Panc1 (cell line): Measurements from ENCODE around the gene SBK2. TPM values are rescaled to one million over a fixed set of nuclear protein-coding genes. Genes with fewer than 3 reads are reported as not detected.

Experiments used
- ATAC-seq: fragments of 200-7000 bp; cut with Tn5 transposase; 2 replicates; pipeline ENCODE4 v1.9.1; 2020; ENCODE audit warnings: mild to moderate bottlenecking, moderate library complexity
- BruUV-seq: library from RNA; stranded (reverse); fragments of 400-500 nt; replicated peaks from 2 replicates; lab custom pipeline; 2021; lab: Mats Ljungman, UMichigan
- CTCF ChIA-PET: fragments of 300-600 bp; sonication (Branson Sonifier 250); formaldehyde crosslinking; loops from one replicate; lab custom pipeline; 2022; ENCODE audit warnings: antibody characterized with exemption; lab: Charles Lee
- POLR2A ChIA-PET: fragments of 300-600 bp; sonication (Branson Sonifier 250); formaldehyde crosslinking; loops from one replicate; lab custom pipeline; 2022; ENCODE audit warnings: antibody characterized with exemption; lab: Charles Lee
- DNase-seq: peaks from one replicate; pipeline ENCODE4 v3.0.0-alpha.2; 2010; ENCODE audit warnings: low read depth, low spot score
- H3K27ac ChIP-seq: 2 replicates; pipeline ENCODE4 v1.5.1; 2011; ENCODE audit warnings: mild to moderate bottlenecking, low read length, inconsistent platforms
- H3K27me3 ChIP-seq: fragments of 200-500 bp; sonication (Bioruptor generic); 2 replicates; pipeline ENCODE4 v1.6.0; 2014; ENCODE audit warnings: low read length, inconsistent platforms; ENCODE audit not compliant: control insufficient read depth, insufficient read depth
- H3K36me3 ChIP-seq: fragments of 200-500 bp; sonication (Bioruptor generic); 2 replicates; pipeline ENCODE4 v1.5.1; 2014; ENCODE audit warnings: inconsistent platforms, mild to moderate bottlenecking, low read length, moderate library complexity; ENCODE audit not compliant: control insufficient read depth, insufficient read depth
- H3K4me1 ChIP-seq: 2 replicates; pipeline ENCODE4 v1.5.1; 2011; ENCODE audit warnings: inconsistent platforms, mild to moderate bottlenecking, low read length, moderate library complexity; ENCODE audit not compliant: control insufficient read depth, insufficient read depth
- H3K4me3 ChIP-seq, 2 experiments: 2 replicates each; pipeline ENCODE4 v1.5.1; 2011 to 2012; ENCODE audit warnings: low read depth in 2 of 2, low read length in 2 of 2, mild to moderate bottlenecking in 2 of 2, inconsistent platforms in 1 of 2, moderate library complexity in 1 of 2
- H3K9me3 ChIP-seq: fragments of 200-500 bp; sonication (Bioruptor generic); 2 replicates; pipeline ENCODE4 v1.5.1; 2014; ENCODE audit warnings: low read depth, mild to moderate bottlenecking, inconsistent platforms, low read length, moderate library complexity; ENCODE audit not compliant: control insufficient read depth, insufficient read depth
- POLR2AphosphoS5 ChIP-seq: IDR thresholded peaks from 2 replicates; pipeline ENCODE4 v1.6.1; 2012; ENCODE audit warnings: mild to moderate bottlenecking, low read depth, low read length, moderate library complexity
- SIN3A ChIP-seq: IDR thresholded peaks from 2 replicates; pipeline ENCODE4 v1.6.1; 2012; ENCODE audit warnings: low read depth, mild to moderate bottlenecking, low read length, moderate library complexity, borderline replicate concordance; ENCODE audit not compliant: insufficient read depth
- TCF7L2 ChIP-seq: IDR thresholded peaks from 2 replicates; pipeline ENCODE4 v1.6.1; 2011; ENCODE audit warnings: mild to moderate bottlenecking, low read depth, low read length, inconsistent platforms
- in situ Hi-C: cut with HindIII; loops from 2 replicates; pipeline ENCODE4 v1.10.0; 2016; ENCODE audit warnings: low sequenced_read_pairs, low pct_unique_long_range_greater_than_20kb
- intact Hi-C: fragments of 100-400 bp; cut with micrococcal nuclease; formaldehyde crosslinking; loops from one replicate; pipeline ENCODE4 v1.10.0; 2022; ENCODE audit not compliant: unreplicated experiment
- total RNA-seq: library from RNA; stranded (reverse); gene quantifications from one replicate; pipeline ENCODE4 v1.2.1, GENCODE V29; 2021; ENCODE audit not compliant: unreplicated experiment
- TF ChIP-seq, protein P1 (sequence below), 2 experiments: IDR thresholded peaks; 2 replicates each; pipeline ENCODE4 v1.6.1; 2011 to 2012; ENCODE audit warnings: low read depth in 2 of 2, control low read depth in 1 of 2, low read length in 1 of 2, mild to moderate bottlenecking in 1 of 2, moderate library complexity in 1 of 2; ENCODE audit not compliant: insufficient read depth in 1 of 2
- TF ChIP-seq, protein P2 (sequence below): fragments of 450-650 bp; IDR thresholded peaks from 2 replicates; pipeline ENCODE4 v1.5.1; 2017; ENCODE audit warnings: mild to moderate bottlenecking

Gene SBK2
- total RNA-seq, 1 experiment from 2014 or later = 0.69 TPM

DNA sequence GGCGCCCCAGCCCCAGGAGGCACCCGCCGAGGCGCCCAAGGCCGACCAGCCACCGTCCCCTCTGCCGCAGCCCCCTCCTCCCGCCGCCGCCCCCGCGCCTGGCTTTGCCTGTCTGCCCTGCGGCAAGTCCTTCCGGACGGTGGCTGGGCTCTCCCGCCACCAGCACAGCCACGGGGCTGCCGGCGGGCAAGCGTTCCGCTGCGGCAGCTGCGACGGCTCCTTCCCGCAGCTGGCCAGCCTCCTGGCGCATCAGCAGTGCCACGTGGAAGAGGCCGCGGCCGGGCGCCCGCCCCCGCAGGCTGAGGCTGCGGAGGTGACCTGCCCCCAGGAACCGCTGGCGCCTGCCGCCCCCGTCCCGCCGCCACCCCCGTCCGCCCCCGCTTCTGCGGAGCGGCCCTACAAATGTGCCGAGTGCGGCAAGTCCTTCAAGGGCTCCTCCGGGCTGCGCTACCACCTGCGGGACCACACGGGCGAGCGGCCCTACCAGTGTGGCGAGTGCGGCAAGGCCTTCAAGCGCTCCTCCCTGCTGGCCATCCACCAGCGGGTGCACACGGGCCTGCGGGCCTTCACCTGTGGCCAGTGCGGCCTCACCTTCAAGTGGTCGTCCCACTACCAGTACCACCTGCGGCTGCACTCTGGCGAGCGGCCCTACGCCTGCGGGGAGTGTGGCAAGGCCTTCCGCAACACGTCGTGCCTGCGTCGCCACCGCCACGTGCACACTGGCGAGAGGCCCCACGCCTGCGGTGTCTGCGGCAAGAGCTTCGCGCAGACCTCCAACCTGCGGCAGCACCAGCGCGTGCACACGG is 54.6 kb downstream of the SBK2 start:
- intact Hi-C loops (no loop called here), in situ Hi-C loops (no loop called here)
- Histone ChIP-seq H3K36me3 (peaks cover 3% of the 10 kb centered on the region; the same call in 1 of the 2 replicates), H3K4me3 (no peak overlapping the region), H3K9me3 (no peaks in the 10 kb centered on the region), H3K27ac (no peak overlapping the region), H3K4me1 (peaks cover 46% of the 10 kb centered on the region), H3K27me3 (no peaks in the 10 kb centered on the region)
- TF ChIP-seq TCF7L2 (no peak), POLR2AphosphoS5 (no peak), SIN3A (no peak)
- TF ChIP-seq, protein P1, sequence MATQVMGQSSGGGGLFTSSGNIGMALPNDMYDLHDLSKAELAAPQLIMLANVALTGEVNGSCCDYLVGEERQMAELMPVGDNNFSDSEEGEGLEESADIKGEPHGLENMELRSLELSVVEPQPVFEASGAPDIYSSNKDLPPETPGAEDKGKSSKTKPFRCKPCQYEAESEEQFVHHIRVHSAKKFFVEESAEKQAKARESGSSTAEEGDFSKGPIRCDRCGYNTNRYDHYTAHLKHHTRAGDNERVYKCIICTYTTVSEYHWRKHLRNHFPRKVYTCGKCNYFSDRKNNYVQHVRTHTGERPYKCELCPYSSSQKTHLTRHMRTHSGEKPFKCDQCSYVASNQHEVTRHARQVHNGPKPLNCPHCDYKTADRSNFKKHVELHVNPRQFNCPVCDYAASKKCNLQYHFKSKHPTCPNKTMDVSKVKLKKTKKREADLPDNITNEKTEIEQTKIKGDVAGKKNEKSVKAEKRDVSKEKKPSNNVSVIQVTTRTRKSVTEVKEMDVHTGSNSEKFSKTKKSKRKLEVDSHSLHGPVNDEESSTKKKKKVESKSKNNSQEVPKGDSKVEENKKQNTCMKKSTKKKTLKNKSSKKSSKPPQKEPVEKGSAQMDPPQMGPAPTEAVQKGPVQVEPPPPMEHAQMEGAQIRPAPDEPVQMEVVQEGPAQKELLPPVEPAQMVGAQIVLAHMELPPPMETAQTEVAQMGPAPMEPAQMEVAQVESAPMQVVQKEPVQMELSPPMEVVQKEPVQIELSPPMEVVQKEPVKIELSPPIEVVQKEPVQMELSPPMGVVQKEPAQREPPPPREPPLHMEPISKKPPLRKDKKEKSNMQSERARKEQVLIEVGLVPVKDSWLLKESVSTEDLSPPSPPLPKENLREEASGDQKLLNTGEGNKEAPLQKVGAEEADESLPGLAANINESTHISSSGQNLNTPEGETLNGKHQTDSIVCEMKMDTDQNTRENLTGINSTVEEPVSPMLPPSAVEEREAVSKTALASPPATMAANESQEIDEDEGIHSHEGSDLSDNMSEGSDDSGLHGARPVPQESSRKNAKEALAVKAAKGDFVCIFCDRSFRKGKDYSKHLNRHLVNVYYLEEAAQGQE (IDR thresholded peaks at IDR 0.05; ENCODE audit: insufficient read depth in 1 of 2, low read depth in 2 of 2, low read length in 1 of 2) = no peak
- TF ChIP-seq, protein P2, sequence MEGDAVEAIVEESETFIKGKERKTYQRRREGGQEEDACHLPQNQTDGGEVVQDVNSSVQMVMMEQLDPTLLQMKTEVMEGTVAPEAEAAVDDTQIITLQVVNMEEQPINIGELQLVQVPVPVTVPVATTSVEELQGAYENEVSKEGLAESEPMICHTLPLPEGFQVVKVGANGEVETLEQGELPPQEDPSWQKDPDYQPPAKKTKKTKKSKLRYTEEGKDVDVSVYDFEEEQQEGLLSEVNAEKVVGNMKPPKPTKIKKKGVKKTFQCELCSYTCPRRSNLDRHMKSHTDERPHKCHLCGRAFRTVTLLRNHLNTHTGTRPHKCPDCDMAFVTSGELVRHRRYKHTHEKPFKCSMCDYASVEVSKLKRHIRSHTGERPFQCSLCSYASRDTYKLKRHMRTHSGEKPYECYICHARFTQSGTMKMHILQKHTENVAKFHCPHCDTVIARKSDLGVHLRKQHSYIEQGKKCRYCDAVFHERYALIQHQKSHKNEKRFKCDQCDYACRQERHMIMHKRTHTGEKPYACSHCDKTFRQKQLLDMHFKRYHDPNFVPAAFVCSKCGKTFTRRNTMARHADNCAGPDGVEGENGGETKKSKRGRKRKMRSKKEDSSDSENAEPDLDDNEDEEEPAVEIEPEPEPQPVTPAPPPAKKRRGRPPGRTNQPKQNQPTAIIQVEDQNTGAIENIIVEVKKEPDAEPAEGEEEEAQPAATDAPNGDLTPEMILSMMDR = no peak
- POLR2A ChIA-PET = interaction anchor here (0.7 kb wide), 1 partner anchor 12 kb away, joined by 10 read pairs; no protein-coding TSS in a partner anchor
- CTCF ChIA-PET = no interaction called here
- DNase-seq = no peak
- no peak for ATAC-seq
- no TSS peak for BruUV-seq

DNA sequence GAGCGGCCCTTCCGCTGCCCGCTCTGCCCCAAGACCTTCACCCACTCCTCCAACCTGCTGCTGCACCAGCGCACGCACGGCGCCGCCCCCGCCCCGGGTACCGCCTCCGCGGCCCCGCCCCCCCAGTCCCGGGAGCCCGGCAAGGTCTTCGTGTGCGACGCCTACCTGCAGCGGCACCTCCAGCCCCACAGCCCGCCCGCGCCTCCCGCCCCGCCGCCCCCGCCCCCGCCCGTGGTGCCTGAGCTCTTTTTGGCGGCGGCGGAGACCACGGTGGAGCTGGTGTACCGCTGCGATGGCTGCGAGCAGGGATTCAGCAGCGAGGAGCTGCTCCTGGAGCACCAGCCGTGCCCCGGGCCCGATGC is 55.2 kb downstream of the SBK2 start:
- BruUV-seq = no TSS peak
- Histone ChIP-seq H3K4me1 (peaks cover 40% of the 10 kb centered on the region), H3K27me3 (no peaks in the 10 kb centered on the region), H3K4me3 (no peak overlapping the region), H3K9me3 (no peaks in the 10 kb centered on the region), H3K36me3 (peaks cover 3% of the 10 kb centered on the region; the same call in 1 of the 2 replicates), H3K27ac (no peak overlapping the region)
- in situ Hi-C loops (no loop called here), intact Hi-C loops (no loop called here)
- DNase-seq = no peak
- ChIA-PET CTCF (no interaction called here), POLR2A (no interaction called here)
- TF ChIP-seq SIN3A (no peak), TCF7L2 (no peak), POLR2AphosphoS5 (no peak)
- TF ChIP-seq, protein P1 (IDR thresholded peaks at IDR 0.05; ENCODE audit: insufficient read depth in 1 of 2, low read depth in 2 of 2, low read length in 1 of 2) = no peak
- TF ChIP-seq, protein P2 = no peak
- no peak for ATAC-seq
